ENCODE measurements around the gene DNAAF9.

DNAAF9 gene

DNA sequence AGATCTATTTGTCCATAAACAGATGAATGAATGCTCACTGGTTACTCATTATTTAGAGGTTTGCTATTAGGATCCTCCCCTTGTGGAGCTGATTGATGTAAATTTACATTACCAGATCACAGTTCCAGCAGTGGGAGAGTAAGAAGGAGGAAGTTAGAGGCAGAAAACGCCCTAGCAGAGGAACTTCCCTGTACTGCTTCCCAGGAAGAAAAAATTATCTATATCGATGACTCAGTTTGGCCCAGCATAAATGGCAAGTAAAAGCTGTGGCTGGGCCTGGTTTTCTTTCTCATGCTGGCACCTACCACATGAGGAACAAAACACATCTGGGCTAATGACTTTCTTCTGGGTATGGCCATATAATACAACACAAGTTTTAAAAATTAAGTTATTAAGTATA, 35.7 kb downstream of the DNAAF9 start:
- DNase-seq = no peak

DNA sequence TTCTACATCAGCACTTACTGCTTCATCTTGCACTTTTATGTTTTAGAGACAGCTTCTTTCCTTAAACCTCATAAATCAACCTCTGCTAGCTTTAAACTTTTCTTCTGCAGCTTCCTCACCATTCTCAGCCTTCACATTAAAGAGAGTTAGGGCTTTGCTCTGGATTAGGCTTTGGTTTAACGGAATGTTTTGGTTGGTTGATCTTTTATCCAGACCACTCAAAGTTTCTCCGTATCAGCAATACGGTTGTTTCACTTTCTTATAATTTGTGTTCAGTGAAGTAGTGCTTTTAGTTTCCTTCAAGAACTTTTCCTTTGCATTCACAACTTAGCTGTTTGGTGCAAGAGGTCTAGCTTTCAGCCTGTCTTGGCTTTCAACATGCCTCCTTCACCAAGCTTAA, 40.4 kb downstream of the DNAAF9 start:
- no peak for DNase-seq

DNA sequence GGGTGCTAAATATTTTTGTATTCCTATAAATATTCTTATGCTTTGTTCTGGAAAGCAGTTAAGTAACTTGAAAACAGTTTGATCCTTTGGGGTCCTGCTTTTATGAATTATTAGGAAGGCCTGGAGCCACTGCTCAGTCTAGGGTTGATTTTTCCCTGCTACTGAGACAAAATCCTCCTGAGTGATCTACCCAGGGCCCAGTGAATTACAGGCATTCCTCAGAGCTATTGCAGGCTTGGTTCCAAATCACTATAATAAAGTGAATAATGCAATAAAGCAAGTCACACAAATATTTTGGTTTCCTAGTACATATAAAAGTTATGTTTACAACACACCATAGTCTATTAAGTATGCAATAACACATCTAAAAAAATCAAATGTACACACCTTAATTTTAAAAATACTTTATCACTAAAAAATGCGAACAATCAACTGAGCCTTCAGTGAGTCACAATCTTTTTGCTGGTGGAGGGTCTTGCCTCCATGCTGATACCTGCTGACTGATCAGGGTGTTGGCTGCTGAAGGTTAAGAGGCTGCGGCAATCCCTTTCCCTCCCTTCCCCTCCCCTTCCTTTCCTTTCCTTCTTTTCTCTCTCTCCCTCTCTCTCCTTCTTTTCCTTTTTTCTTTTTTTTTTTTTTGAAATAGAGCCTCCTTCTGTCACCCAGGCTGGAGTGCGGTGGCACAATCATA, 43.0 kb downstream of the DNAAF9 start:
- DNase-seq = no peak

DNA sequence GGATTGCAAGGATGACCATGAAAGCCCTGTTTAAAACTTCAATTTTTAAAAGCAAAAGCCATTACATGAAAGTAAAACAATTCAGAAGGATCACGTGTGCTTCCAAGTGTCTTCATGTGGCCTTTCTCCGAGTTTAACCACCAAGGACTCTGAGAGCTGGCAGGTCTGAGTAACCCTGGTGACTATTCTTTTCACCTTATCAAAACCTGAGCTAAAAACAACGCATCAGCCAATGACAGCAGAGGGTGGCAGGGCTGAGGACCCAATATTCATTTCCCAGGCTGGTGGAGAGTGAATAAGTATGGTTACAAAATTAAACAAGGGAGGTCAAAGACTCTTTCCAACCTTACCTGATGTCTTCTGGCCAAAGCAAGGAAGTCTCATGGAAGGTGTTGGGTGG, 46.7 kb downstream of the DNAAF9 start:
- no peak for DNase-seq

DNA sequence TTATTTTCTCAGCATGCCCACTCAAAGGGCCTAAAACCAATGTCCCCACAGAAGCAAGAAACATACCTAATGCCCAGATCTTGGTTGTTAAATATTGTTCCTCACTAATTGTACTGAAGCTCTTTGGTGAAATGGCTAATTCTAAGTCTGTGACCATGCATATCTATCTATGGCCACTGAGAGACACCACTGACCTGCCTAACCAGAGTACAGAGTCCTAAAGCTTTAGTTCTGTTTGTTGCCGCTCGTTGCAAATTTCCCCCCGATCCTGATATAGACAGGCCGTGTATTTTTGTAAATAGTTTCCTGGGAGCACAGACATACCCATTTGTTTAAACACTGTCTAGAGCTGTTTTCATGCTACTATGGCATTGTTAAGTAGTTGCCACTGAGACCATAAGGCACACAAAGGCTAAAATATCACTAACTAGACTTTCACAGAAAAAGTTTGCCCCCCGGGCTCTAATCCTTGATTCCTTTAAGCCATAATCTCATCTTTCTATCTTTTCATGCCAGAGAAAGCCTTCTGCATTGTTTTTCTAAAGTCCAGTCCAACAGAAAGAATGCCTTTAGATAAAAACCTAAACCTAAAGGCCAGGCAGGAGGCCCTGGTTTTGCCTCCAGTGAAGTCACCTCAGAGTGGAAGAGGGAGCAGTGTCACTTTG, 48.7 kb downstream of the DNAAF9 start:
- DNase-seq = no peak
